SKM-1 treated with dmso at 0.1 percent for 144 hours (cell line): ENCODE results near the gene UNC50.
"Not testable (repeated sequence)": the region's sequence is repeated elsewhere in the genome, so short reads cannot be mapped to it uniquely, and the experiment has no call there.

Source experiments
- DNase-seq: peaks from one replicate; lab custom pipeline; 2025; ENCODE audit not compliant: unreplicated experiment; lab: John Stamatoyannopoulos, UW

UNC50 gene

GRCh38 chr2:98608962-98609604, 694 bp downstream of the UNC50 start:
- no peak for DNase-seq

GRCh38 chr2:98614024-98614739, 5.8 kb downstream of the UNC50 start:
- no peak for DNase-seq

- DNase-seq: no peak
Measured at GRCh38 chr2:98615481-98615880, 7.1 kb downstream of the UNC50 start.

GRCh38 chr2:98617149-98617548, 8.8 kb downstream of the UNC50 start:
- DNase-seq: no peak

- DNase-seq: no peak
Measured at GRCh38 chr2:98623657-98624056, 15.3 kb downstream of the UNC50 start.

- DNase-seq: no peak
Measured at GRCh38 chr2:98632351-98632750, 24.0 kb downstream of the UNC50 start.

GRCh38 chr2:98634406-98635092, 26.2 kb downstream of the UNC50 start:
- no peak for DNase-seq

GRCh38 chr2:98637401-98638147, 29.2 kb downstream of the UNC50 start:
- DNase-seq: no peak

- no peak for DNase-seq
Measured at GRCh38 chr2:98643496-98644100, 35.2 kb downstream of the UNC50 start.

GRCh38 chr2:98647636-98648035, 39.2 kb downstream of the UNC50 start:
- no peak for DNase-seq

GRCh38 chr2:98648451-98648850, 40.1 kb downstream of the UNC50 start:
- no peak for DNase-seq

GRCh38 chr2:98649135-98649991, 41.0 kb downstream of the UNC50 start:
- peak; percentile 79 for DNase-seq

- DNase-seq: no peak
Measured at GRCh38 chr2:98649992-98650375, 41.6 kb downstream of the UNC50 start.

- no peak for DNase-seq
Measured at GRCh38 chr2:98650998-98651397, 42.6 kb downstream of the UNC50 start.

GRCh38 chr2:98654699-98655495, 46.5 kb downstream of the UNC50 start:
- DNase-seq: peak; percentile 33

- peak; percentile 88 for DNase-seq
Measured at GRCh38 chr2:98656800-98657199, 48.4 kb downstream of the UNC50 start.

GRCh38 chr2:98658816-98659490, 50.6 kb downstream of the UNC50 start:
- DNase-seq: no peak

- DNase-seq: not testable (repeated sequence)
Measured at GRCh38 chr2:98659491-98659840, 51.1 kb downstream of the UNC50 start.
